B cell (primary cell): ENCODE measurements around the gene CNTNAP1. TPM values are rescaled to one million over a fixed set of nuclear protein-coding genes. Genes with fewer than 3 reads are reported as not detected.

Experiments used
- ATAC-seq: fragments of 200-7000 bp; cut with Tn5 transposase; one replicate; pipeline ENCODE4 v1.10.0; 2021; ENCODE audit warnings: low read depth, mild to moderate bottlenecking, moderate number of reproducible peaks, moderate library complexity
- CTCF ChIA-PET: fragments of 350-600 bp; sonication (Branson Sonifier 250); formaldehyde crosslinking; loops from one replicate; lab custom pipeline; 2021; ENCODE audit warnings: antibody characterized with exemption, inconsistent platforms; lab: Charles Lee
- POLR2A ChIA-PET: fragments of 350-600 bp; sonication (Branson Sonifier 250); formaldehyde crosslinking; loops from one replicate; lab custom pipeline; 2021; ENCODE audit warnings: antibody characterized with exemption; lab: Charles Lee
- DNase-seq: peaks from one replicate; pipeline ENCODE4 v3.0.0; 2013
- H2AFZ ChIP-seq: 2 replicates; pipeline ENCODE4 v1.6.1; 2012; ENCODE audit warnings: mild to moderate bottlenecking, low read depth, low read length; ENCODE audit not compliant: insufficient read depth, poor library complexity, severe bottlenecking
- H3K27ac ChIP-seq, 2 donors: 1 replicate in 1 of 2; 2 replicates in 1 of 2; pipeline ENCODE4 v1.5.1; 2012 to 2013; ENCODE audit warnings: low read length in 2 of 2, mild to moderate bottlenecking in 2 of 2, moderate library complexity in 1 of 2
- H3K27me3 ChIP-seq, 4 experiments: fragments of 200-600 bp in 1 of 4; sonication (generic) in 1 of 4; replicated peaks in 1 of 4; 1 replicate in 2 of 4; 2 replicates in 2 of 4; pipeline versions ENCODE4 v1.6.1 to v1.7.0; 2013 to 2016; ENCODE audit warnings: low read length in 3 of 4, mild to moderate bottlenecking in 2 of 4, mixed read lengths in 1 of 4, moderate library complexity in 1 of 4; ENCODE audit not compliant: insufficient read depth in 4 of 4, control insufficient read depth in 3 of 4; ENCODE audit errors: control extremely low read depth in 1 of 4
- H3K36me3 ChIP-seq, 2 experiments: replicated peaks in 1 of 2; 1 replicate in 1 of 2; 2 replicates in 1 of 2; pipeline versions ENCODE4 v1.6.1 to v1.7.1; 2013; ENCODE audit warnings: low read length in 1 of 2; ENCODE audit not compliant: insufficient read depth in 2 of 2, control insufficient read depth in 1 of 2; ENCODE audit errors: control extremely low read depth in 1 of 2, extremely low read depth in 1 of 2
- H3K4me1 ChIP-seq, 2 donors: fragments of 200-600 bp in 1 of 2; sonication (generic) in 1 of 2; 1 replicate in 1 of 2; 2 replicates in 1 of 2; pipeline versions ENCODE4 v1.5.1 to v1.6.1; 2013 to 2017; ENCODE audit warnings: low read length in 2 of 2; ENCODE audit not compliant: control insufficient read depth in 2 of 2, insufficient read depth in 2 of 2
- H3K4me2 ChIP-seq: replicated peaks from 2 replicates; pipeline ENCODE3; 2012; ENCODE audit warnings: mild to moderate bottlenecking, low read depth, low read length; ENCODE audit not compliant: poor library complexity, severe bottlenecking
- H3K4me3 ChIP-seq, 5 experiments: fragments of 200-600 bp in 1 of 5; sonication (generic) in 1 of 5; 1 replicate in 3 of 5; 2 replicates in 2 of 5; pipeline versions ENCODE4 v1.5.1 to v1.7.0; 2011 to 2016; ENCODE audit warnings: low read length in 4 of 5, mild to moderate bottlenecking in 4 of 5, low read depth in 2 of 5, control low read depth in 1 of 5, moderate library complexity in 1 of 5; ENCODE audit not compliant: insufficient read depth in 1 of 5; ENCODE audit errors: control extremely low read depth in 1 of 5, extremely low read depth in 1 of 5
- H3K79me2 ChIP-seq: fragments of 200-600 bp; sonication (generic); one replicate; pipeline ENCODE4 v1.6.0; 2016; ENCODE audit warnings: low read length; ENCODE audit not compliant: control insufficient read depth, insufficient read depth
- H3K9ac ChIP-seq: fragments of 200-600 bp; sonication (generic); 2 replicates; pipeline ENCODE4 v1.6.1; 2017; ENCODE audit warnings: mild to moderate bottlenecking, low read length, moderate library complexity
- H3K9me3 ChIP-seq, 3 donors: one replicate each; pipeline versions ENCODE4 v1.6.1 to v1.7.1; 2013; ENCODE audit warnings: low read length in 2 of 3; ENCODE audit not compliant: control insufficient read depth in 2 of 3, insufficient read depth in 1 of 3; ENCODE audit errors: control extremely low read depth in 1 of 3
- H4K20me1 ChIP-seq: 2 replicates; pipeline ENCODE4 v1.6.0; 2012; ENCODE audit warnings: mild to moderate bottlenecking, low read length; ENCODE audit not compliant: insufficient read depth, control insufficient read depth, poor library complexity, severe bottlenecking
- H3K27ac Mint-ChIP-seq: one replicate; pipeline ENCODE4 v1.8.0; 2021; ENCODE audit warnings: mixed read lengths
- H3K27me3 Mint-ChIP-seq: one replicate; pipeline ENCODE4 v1.8.0; 2021; ENCODE audit warnings: mixed read lengths
- H3K4me1 Mint-ChIP-seq: one replicate; pipeline ENCODE4 v1.8.0; 2021; ENCODE audit warnings: mixed read lengths
- H3K4me3 Mint-ChIP-seq: one replicate; pipeline ENCODE4 v1.8.0; 2021; ENCODE audit warnings: mixed read lengths
- H3K9me3 Mint-ChIP-seq: one replicate; pipeline ENCODE4 v1.8.0; 2022; ENCODE audit warnings: mixed read lengths; ENCODE audit not compliant: insufficient read depth
- CTCF ChIP-seq: fragments of 200-600 bp; IDR thresholded peaks from one replicate; pipeline ENCODE4 v1.8.0; 2022; ENCODE audit warnings: antibody characterized with exemption, mild to moderate bottlenecking
- EZH2 ChIP-seq: IDR thresholded peaks from 2 replicates; pipeline ENCODE4 v1.6.1; 2012; ENCODE audit warnings: borderline replicate concordance, low read depth, mild to moderate bottlenecking, moderate library complexity, low read length; ENCODE audit not compliant: insufficient read depth, poor library complexity, severe bottlenecking
- WGBS: methylation state at CpG from one replicate; pipeline ENCODE4 v1.1.5; 2013; ENCODE audit warnings: missing lambda C conversion rate; ENCODE audit not compliant: insufficient coverage; 5-methylcytosine and 5-hydroxymethylcytosine counted together
- intact Hi-C: fragments of 100-400 bp; cut with micrococcal nuclease; formaldehyde crosslinking; loops from one replicate; pipeline ENCODE4 v1.10.0; 2022
- polyA plus RNA-seq: library from polyadenylated mRNA; depleted of rRNA; stranded (reverse); fragments of >200 nt; gene quantifications from 2 replicates; pipeline ENCODE4 v1.2.3, GENCODE V29; 2012
- total RNA-seq, 2 donors: library from RNA; stranded (reverse); fragments of 120-200 nt in 1 of 2; gene quantifications; 1 replicate in 1 of 2; 2 replicates in 1 of 2; pipeline versions ENCODE4 v1.2.3 to v1.2.4, GENCODE V29; 2013 to 2022

The CNTNAP1 gene
- total and polyA plus RNA-seq, 2 donors (not counting 1 experiment from before 2014, with no cell fraction given), result 3.5 to 4.7 TPM

DNA sequence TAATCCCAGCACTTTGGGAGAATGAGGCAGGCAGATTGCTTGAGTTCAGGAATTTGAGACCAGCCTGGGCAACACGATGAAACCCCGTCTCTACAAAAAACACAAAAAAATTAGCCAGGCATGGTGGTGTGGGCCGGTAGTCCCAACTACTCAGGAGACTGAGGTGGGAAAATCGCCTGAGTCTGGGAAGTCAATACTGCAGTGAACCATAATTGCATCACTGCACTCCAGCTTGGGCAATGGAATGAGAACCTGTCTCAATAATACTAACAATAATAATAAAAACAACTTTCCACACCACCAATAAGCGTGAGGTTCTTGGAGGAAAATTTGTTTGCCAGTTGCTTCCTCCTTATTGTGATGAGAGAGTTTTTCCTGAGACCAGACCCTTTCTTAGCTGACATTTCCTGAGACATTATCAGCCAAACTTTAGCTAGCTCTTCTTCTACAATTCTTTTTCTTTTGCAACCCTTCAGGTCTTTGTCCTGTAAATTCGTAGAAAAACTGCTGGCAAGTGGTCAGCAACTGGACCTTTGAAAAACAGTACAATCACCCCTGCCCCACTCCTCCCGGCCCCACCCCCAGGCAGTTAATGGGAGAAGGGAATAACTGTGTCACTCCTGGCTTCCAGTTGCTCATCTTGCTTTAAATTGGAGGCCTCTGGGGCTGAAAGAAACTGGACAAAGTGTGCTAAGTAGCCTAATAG is 66.0 kb downstream of the CNTNAP1 start:
- Histone ChIP-seq H4K20me1 (peaks cover 4% of the 10 kb centered on the region), H3K9me3 (no peaks in the 10 kb centered on the region), H3K4me3 (no peak overlapping the region), H3K36me3 (no peaks in the 10 kb centered on the region), H2AFZ (no peak overlapping the region), H3K9ac (no peak overlapping the region), H3K27ac (no peak overlapping the region), H3K79me2 (peaks cover 19% of the 10 kb centered on the region), H3K4me2 (no peak overlapping the region), H3K27me3 (peaks cover 0 to 19% (median 3%) of the 10 kb centered on the region in 4 experiments), H3K4me1 (peaks cover 15 to 18% of the 10 kb centered on the region in 2 donors)
- intact Hi-C loops, result loop anchor here (10.0 kb wide), 1 partner anchor 736 kb away; the partner anchor contains the start of gene DHX8
- Mint-ChIP-seq H3K9me3 (no peaks in the 10 kb centered on the region), H3K27me3 (peaks cover 27% of the 10 kb centered on the region), H3K4me1 (peaks cover 17% of the 10 kb centered on the region), H3K4me3 (no peak overlapping the region), H3K27ac (no peak overlapping the region)
- WGBS, result 81% methylated on average over 4 of the region's 7 CpGs
- no peak for TF ChIP-seq EZH2
- no peak for TF ChIP-seq CTCF
- DNase-seq (no peak), ATAC-seq (no peak)
- POLR2A ChIA-PET, result no interaction called here
- CTCF ChIA-PET, result interaction anchor here (1.4 to 1.5 kb wide), 2 partner anchors 13 to 15 kb away, joined by 3 to 4 read pairs; partner anchors contain the start of gene RAMP2
